ENCODE data around the gene SAMD10.
"Not testable (repeated sequence)": the region's sequence is repeated elsewhere in the genome, so short reads cannot be mapped to it uniquely, and the experiment has no call there.

Gene SAMD10

GRCh38 chr20:63941282-63942081 lies 38.0 kb downstream of the SAMD10 start:
- DNase-seq (ENCODE audit: low read depth, low spot score) = no peak

- no peak for DNase-seq (ENCODE audit: low read depth, low spot score)
These were observed 38.8 kb downstream of the SAMD10 start for GRCh38 chr20:63940472-63941266.

- no peak for DNase-seq (ENCODE audit: low read depth, low spot score)
These were observed 39.4 kb downstream of the SAMD10 start for GRCh38 chr20:63940071-63940471.

- no peak for DNase-seq (ENCODE audit: low read depth, low spot score)
These were observed 40.1 kb downstream of the SAMD10 start for GRCh38 chr20:63939061-63939935.

GRCh38 chr20:63937596-63937995 lies 41.8 kb downstream of the SAMD10 start:
- no peak for DNase-seq (ENCODE audit: low read depth, low spot score)

- DNase-seq (ENCODE audit: low read depth, low spot score) = no peak
These were observed 44.0 kb downstream of the SAMD10 start for GRCh38 chr20:63935447-63935846.

- DNase-seq (ENCODE audit: low read depth, low spot score) = no peak
These were observed 45.0 kb downstream of the SAMD10 start for GRCh38 chr20:63934271-63935068.

- no peak for DNase-seq (ENCODE audit: low read depth, low spot score)
These were observed 45.8 kb downstream of the SAMD10 start for GRCh38 chr20:63933646-63934045.

GRCh38 chr20:63932606-63933160 lies 46.8 kb downstream of the SAMD10 start:
- no peak for DNase-seq (ENCODE audit: low read depth, low spot score)

- no peak for DNase-seq (ENCODE audit: low read depth, low spot score)
These were observed 47.7 kb downstream of the SAMD10 start for GRCh38 chr20:63931735-63932134.

GRCh38 chr20:63930971-63931553 lies 48.4 kb downstream of the SAMD10 start:
- no peak for DNase-seq (ENCODE audit: low read depth, low spot score)

GRCh38 chr20:63929473-63929883 lies 50.0 kb downstream of the SAMD10 start:
- DNase-seq (ENCODE audit: low read depth, low spot score) = not testable (repeated sequence)

- DNase-seq (ENCODE audit: low read depth, low spot score) = no peak
These were observed 50.4 kb downstream of the SAMD10 start for GRCh38 chr20:63929071-63929470.

- DNase-seq (ENCODE audit: low read depth, low spot score) = no peak
These were observed 53.1 kb downstream of the SAMD10 start for GRCh38 chr20:63926298-63926697.

- DNase-seq (ENCODE audit: low read depth, low spot score) = no peak
These were observed 55.2 kb downstream of the SAMD10 start for GRCh38 chr20:63924241-63924640.
